Heart left ventricle (tissue), 13 donors: ENCODE results near the gene TYSND1.
A peak's percentile ranks its signal among the peaks of the same experiment; 100 is the strongest.

Experiments used
- POLR2A ChIP-seq, 2 donors: fragments of 450-650 bp; IDR thresholded peaks; one replicate each; pipeline ENCODE4 v1.6.1; 2017; ENCODE audit warnings: antibody characterized with exemption in 2 of 2, mild to moderate bottlenecking in 2 of 2, moderate library complexity in 2 of 2
- TF ChIP-seq, protein P1 (sequence below), 12 donors: fragments of 200-600 bp; sonication (generic) in 4 of 12; IDR thresholded peaks; one replicate each; pipeline versions ENCODE4 v1.5.0 to v1.8.0; 2018 to 2022; ENCODE audit warnings: antibody characterized with exemption in 12 of 12, mild to moderate bottlenecking in 5 of 12
- donor health status: ischemic (EF 13 %, LVEDD 7.1; RV severe dilation, severe dysfunction).
- donor health status: DM: no; HTN: yes; CAD: no.
- donor health status: DM: no; HTN: no; CAD: no.
- donor health status: ischemic (EF 25% LVEDD 6.9; RV normal size, moderate dysfunction).
- donor health status: ischemic (EF 25% LVEDD 5.7; RV mildly dilated, moderate dysfunction).
- donor health status: ischemic (EF 35%, LVEDD 5.7; RV mildly dilated, moderate dysfunction).
- donor health status: nonischemic (EF 11% LVEDD 7.7; RV severe dilation, severe dysfunction).
- donor health status: DM: yes; HTN: yes; CAD: no.
- donor health status: PGD.
- donor health status: ischemic (EF 29% LVEDD 5.4; RV normal size, mild dysfunction).
- donor health status: nonischemic (EF 23%, LVEDD 6.1; RV moderate dilation, normal function).

DNA sequence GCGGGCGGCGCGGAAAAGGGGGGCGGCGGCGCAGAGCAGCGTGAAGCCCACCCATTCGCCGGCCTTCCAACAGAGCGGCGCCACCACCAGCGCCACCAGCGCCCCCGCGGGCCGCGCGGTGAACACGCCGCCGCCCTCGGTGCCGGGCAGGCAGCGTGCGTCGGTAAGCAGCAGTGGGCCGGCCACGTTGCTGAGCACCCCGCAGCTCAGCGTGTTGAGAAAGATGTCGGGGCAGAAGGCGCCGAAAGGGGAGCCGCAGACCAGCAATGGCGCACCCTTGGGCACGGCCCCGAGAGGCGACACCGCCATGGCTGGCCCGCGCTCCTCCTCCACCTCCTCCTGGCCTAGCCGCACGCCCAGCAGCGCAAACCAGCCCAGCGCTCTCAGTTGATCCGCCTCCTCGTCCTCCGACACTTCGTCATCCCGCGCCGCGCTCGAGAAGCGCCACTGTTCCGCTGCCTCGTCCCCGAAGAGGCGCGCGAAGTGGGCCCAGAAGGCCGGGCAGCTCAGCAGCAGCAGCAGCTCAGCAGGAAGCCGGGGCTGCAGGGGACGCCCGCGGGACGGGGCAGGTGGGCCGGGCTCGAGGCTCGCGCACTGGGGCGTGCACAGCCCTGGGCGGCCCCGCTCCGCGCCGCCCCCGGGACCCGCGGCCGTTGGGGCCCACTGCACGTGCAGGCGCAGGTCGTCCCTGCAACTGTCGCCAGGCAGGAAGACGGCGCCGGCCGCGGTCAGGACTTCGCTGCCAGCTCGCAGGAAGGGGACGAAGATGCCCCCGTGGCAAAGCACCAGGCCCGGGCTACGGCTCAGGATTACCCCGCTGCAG lies 623 bp downstream of the TYSND1 start:
- no peak for TF ChIP-seq POLR2A (IDR thresholded peaks at IDR 0.05)
- TF ChIP-seq, protein P1, sequence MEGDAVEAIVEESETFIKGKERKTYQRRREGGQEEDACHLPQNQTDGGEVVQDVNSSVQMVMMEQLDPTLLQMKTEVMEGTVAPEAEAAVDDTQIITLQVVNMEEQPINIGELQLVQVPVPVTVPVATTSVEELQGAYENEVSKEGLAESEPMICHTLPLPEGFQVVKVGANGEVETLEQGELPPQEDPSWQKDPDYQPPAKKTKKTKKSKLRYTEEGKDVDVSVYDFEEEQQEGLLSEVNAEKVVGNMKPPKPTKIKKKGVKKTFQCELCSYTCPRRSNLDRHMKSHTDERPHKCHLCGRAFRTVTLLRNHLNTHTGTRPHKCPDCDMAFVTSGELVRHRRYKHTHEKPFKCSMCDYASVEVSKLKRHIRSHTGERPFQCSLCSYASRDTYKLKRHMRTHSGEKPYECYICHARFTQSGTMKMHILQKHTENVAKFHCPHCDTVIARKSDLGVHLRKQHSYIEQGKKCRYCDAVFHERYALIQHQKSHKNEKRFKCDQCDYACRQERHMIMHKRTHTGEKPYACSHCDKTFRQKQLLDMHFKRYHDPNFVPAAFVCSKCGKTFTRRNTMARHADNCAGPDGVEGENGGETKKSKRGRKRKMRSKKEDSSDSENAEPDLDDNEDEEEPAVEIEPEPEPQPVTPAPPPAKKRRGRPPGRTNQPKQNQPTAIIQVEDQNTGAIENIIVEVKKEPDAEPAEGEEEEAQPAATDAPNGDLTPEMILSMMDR (IDR thresholded peaks at IDR 0.05): peak in 11 of 12 donors; percentile 23 to 76 (median 56)
